Measurements from ENCODE around the gene IPP. TPM values are rescaled to one million over a fixed set of nuclear protein-coding genes. Genes with fewer than 3 reads are reported as not detected.

The IPP gene
- total and polyA plus RNA-seq, 2 of the 8 experiments (the other 6 are each of a cell fraction or from before 2014, with no cell fraction given): 1.4 to 5.6 TPM

- TF ChIP-seq BRCA1 (IDR thresholded peaks at IDR 0.05; ENCODE audit: low read depth, low read length) (no peak), JUN (IDR thresholded peaks at IDR 0.05; ENCODE audit: low read depth, low read length) (no peak)
Observed at GRCh38 chr1:45686015-45686287, 64.5 kb downstream of the IPP start (continued).
